ENCODE results near the gene PHACTR1.
"Not testable (repeated sequence)": the region's sequence is repeated elsewhere in the genome, so short reads cannot be mapped to it uniquely, and the experiment has no call there.

The PHACTR1 gene

GRCh38 chr6:13216236-13217014 lies 499.9 kb downstream of the PHACTR1 start:
- peak; percentile 4 for DNase-seq

GRCh38 chr6:13217206-13217905 lies 500.8 kb downstream of the PHACTR1 start:
- no peak for DNase-seq

- no peak for DNase-seq
Measured at GRCh38 chr6:13220266-13220665, 503.7 kb downstream of the PHACTR1 start.

GRCh38 chr6:13222048-13222447 lies 505.5 kb downstream of the PHACTR1 start:
- DNase-seq: no peak

GRCh38 chr6:13226071-13226470 lies 509.5 kb downstream of the PHACTR1 start:
- DNase-seq: no peak

GRCh38 chr6:13228264-13229204 lies 512.0 kb downstream of the PHACTR1 start:
- no peak for DNase-seq

- peak; percentile 60 for DNase-seq
Measured at GRCh38 chr6:13229205-13230085, 512.9 kb downstream of the PHACTR1 start.

- DNase-seq: no peak
Measured at GRCh38 chr6:13233106-13233505, 516.5 kb downstream of the PHACTR1 start.

GRCh38 chr6:13234130-13234529 lies 517.6 kb downstream of the PHACTR1 start:
- DNase-seq: no peak

- DNase-seq: no peak
Measured at GRCh38 chr6:13235339-13235738, 518.8 kb downstream of the PHACTR1 start.

GRCh38 chr6:13237318-13237717 lies 520.8 kb downstream of the PHACTR1 start:
- no peak for DNase-seq

GRCh38 chr6:13238017-13238416 lies 521.5 kb downstream of the PHACTR1 start:
- DNase-seq: no peak

GRCh38 chr6:13238640-13239216 lies 522.2 kb downstream of the PHACTR1 start:
- DNase-seq: no peak

GRCh38 chr6:13239530-13240455 lies 523.2 kb downstream of the PHACTR1 start:
- DNase-seq: no peak

- DNase-seq: no peak
Measured at GRCh38 chr6:13241364-13241763, 524.8 kb downstream of the PHACTR1 start.

- DNase-seq: no peak
Measured at GRCh38 chr6:13242178-13242577, 525.6 kb downstream of the PHACTR1 start.

- no peak for DNase-seq
Measured at GRCh38 chr6:13242590-13242989, 526.0 kb downstream of the PHACTR1 start.

GRCh38 chr6:13243033-13243432 lies 526.5 kb downstream of the PHACTR1 start:
- no peak for DNase-seq

- not testable (repeated sequence) for DNase-seq
Measured at GRCh38 chr6:13243745-13244144, 527.2 kb downstream of the PHACTR1 start.

GRCh38 chr6:13247627-13248026 lies 531.1 kb downstream of the PHACTR1 start:
- no peak for DNase-seq

- no peak for DNase-seq
Measured at GRCh38 chr6:13248053-13248452, 531.5 kb downstream of the PHACTR1 start.
